Mesendoderm (in vitro differentiated cells): Measurements from ENCODE around the gene FSIP1.

ENCODE experiments used
- DNase-seq: peaks from one replicate; pipeline ENCODE4 v3.0.0; 2013
- H2AK5ac ChIP-seq: 2 replicates; pipeline ENCODE4 v1.6.1; 2013; ENCODE audit warnings: low read length, inconsistent platforms
- H2BK120ac ChIP-seq: 2 replicates; pipeline ENCODE4 v1.6.1; 2013; ENCODE audit warnings: low read depth, mild to moderate bottlenecking, low read length, moderate library complexity, mixed read lengths
- H2BK15ac ChIP-seq: replicated peaks from 2 replicates; pipeline ENCODE4 v1.6.1; 2013; ENCODE audit warnings: low read depth, mild to moderate bottlenecking, moderate library complexity
- H2BK5ac ChIP-seq: 2 replicates; pipeline ENCODE4 v1.6.1; 2013; ENCODE audit warnings: low read length, inconsistent platforms
- H3K18ac ChIP-seq: 2 replicates; pipeline ENCODE4 v1.6.1; 2013; ENCODE audit warnings: mild to moderate bottlenecking, low read length, mixed read lengths
- H3K23ac ChIP-seq: one replicate; pipeline ENCODE4 v1.6.1; 2013; ENCODE audit warnings: low read length
- H3K27ac ChIP-seq: 2 replicates; pipeline ENCODE4 v1.5.1; 2013; ENCODE audit warnings: low read depth, mild to moderate bottlenecking, inconsistent platforms, low read length, moderate library complexity
- H3K27me3 ChIP-seq: 2 replicates; pipeline ENCODE4 v1.6.1; 2013; ENCODE audit warnings: low read length, control low read depth, mild to moderate bottlenecking, inconsistent platforms; ENCODE audit not compliant: insufficient read depth, poor library complexity
- H3K36me3 ChIP-seq: 2 replicates; pipeline ENCODE4 v1.6.1; 2013; ENCODE audit warnings: low read length, inconsistent platforms; ENCODE audit not compliant: control insufficient read depth, insufficient read depth
- H3K4ac ChIP-seq: one replicate; pipeline ENCODE4 v1.6.1; 2013; ENCODE audit warnings: low read depth, mild to moderate bottlenecking, low read length, moderate library complexity
- H3K4me1 ChIP-seq: 2 replicates; pipeline ENCODE4 v1.6.1; 2013; ENCODE audit warnings: low read depth, low read length, inconsistent platforms; ENCODE audit not compliant: control insufficient read depth
- H3K4me2 ChIP-seq: 2 replicates; pipeline ENCODE4 v1.6.1; 2013; ENCODE audit warnings: low read length
- H3K4me3 ChIP-seq: 2 replicates; pipeline ENCODE4 v1.5.1; 2013; ENCODE audit warnings: mild to moderate bottlenecking, low read length
- H3K56ac ChIP-seq: one replicate; pipeline ENCODE4 v1.6.1; 2013; ENCODE audit warnings: low read length
- H3K79me1 ChIP-seq: 2 replicates; pipeline ENCODE4 v1.6.1; 2013; ENCODE audit warnings: low read length, inconsistent platforms
- H3K79me2 ChIP-seq: 2 replicates; pipeline ENCODE4 v1.6.1; 2013; ENCODE audit warnings: mild to moderate bottlenecking, low read length; ENCODE audit not compliant: control insufficient read depth, insufficient read depth
- H3K9ac ChIP-seq: 2 replicates; pipeline ENCODE4 v1.6.1; 2013; ENCODE audit warnings: low read length, inconsistent platforms
- H4K5ac ChIP-seq: one replicate; pipeline ENCODE4 v1.6.1; 2013; ENCODE audit warnings: low read length
- H4K8ac ChIP-seq: one replicate; pipeline ENCODE4 v1.6.1; 2013; ENCODE audit warnings: low read depth, mild to moderate bottlenecking, control low read depth, low read length, moderate library complexity
- WGBS: extraction: QIAGEN DNeasy Blood & Tissue Kit; methylation state at CpG from one replicate; pipeline ENCODE4 v1.1.7; 2013; ENCODE audit warnings: low lambda C conversion rate, missing lambda C conversion rate; ENCODE audit not compliant: insufficient coverage; ENCODE audit errors: extremely low coverage; 5-methylcytosine and 5-hydroxymethylcytosine counted together

Gene FSIP1

GRCh38 chr15:39645138-39645975 is 137.3 kb downstream of the FSIP1 start:
- no CpG with 5 or more reads among the region's 20 CpGs for WGBS
- no peak overlapping the region for H2BK120ac ChIP-seq

GRCh38 chr15:39644136-39644535 is 138.5 kb downstream of the FSIP1 start:
- Histone ChIP-seq H3K36me3 (no peaks in the 10 kb centered on the region), H2BK120ac (no peak overlapping the region), H4K8ac (no peak overlapping the region), H3K18ac (no peak overlapping the region), H3K4me3 (no peak overlapping the region), H3K79me2 (no peaks in the 10 kb centered on the region), H2BK15ac (no peak overlapping the region), H3K4me1 (no peaks in the 10 kb centered on the region), H3K23ac (no peak overlapping the region), H3K9ac (no peak overlapping the region), H4K5ac (no peak overlapping the region), H3K56ac (no peak overlapping the region), H3K27ac (no peak overlapping the region), H3K4me2 (no peak overlapping the region), H2AK5ac (no peak overlapping the region), H3K27me3 (no peaks in the 10 kb centered on the region), H2BK5ac (no peak overlapping the region), H3K79me1 (no peaks in the 10 kb centered on the region), H3K4ac (no peak overlapping the region)
- no CpG with 5 or more reads among the region's 13 CpGs for WGBS
- no peak for DNase-seq

More at GRCh38 chr15:39645138-39645975, 137.3 kb downstream of the FSIP1 start:
- Histone ChIP-seq H3K4ac (no peak overlapping the region), H3K27ac (no peak overlapping the region), H4K5ac (no peak overlapping the region), H2AK5ac (no peak overlapping the region), H2BK5ac (no peak overlapping the region), H3K23ac (no peak overlapping the region), H3K27me3 (no peaks in the 10 kb centered on the region), H3K18ac (no peak overlapping the region), H4K8ac (no peak overlapping the region), H2BK15ac (no peak overlapping the region), H3K79me1 (no peaks in the 10 kb centered on the region), H3K9ac (no peak overlapping the region), H3K4me1 (no peaks in the 10 kb centered on the region), H3K36me3 (no peaks in the 10 kb centered on the region), H3K4me2 (no peak overlapping the region), H3K4me3 (no peak overlapping the region), H3K56ac (no peak overlapping the region), H3K79me2 (no peaks in the 10 kb centered on the region)
- no peak for DNase-seq

DNA sequence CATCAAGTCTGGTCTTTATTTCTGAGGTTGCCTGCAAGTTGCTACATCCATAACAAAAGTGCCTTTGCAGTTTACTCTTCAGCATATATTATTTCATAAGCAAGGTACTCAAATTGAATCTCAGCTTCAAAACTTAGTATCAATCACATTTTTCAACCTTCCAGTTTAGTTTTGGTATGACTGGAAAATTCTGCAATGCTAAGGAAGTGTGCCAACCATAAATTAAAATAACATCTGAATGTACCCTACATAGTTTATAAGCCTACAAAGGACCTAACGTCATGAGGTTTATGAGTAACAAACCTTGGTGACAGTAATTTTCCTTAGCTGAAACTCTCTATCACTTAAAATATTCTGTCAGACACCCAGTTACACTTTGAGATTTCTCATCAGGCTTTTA is 138.9 kb downstream of the FSIP1 start:
- Histone ChIP-seq H4K8ac (no peak overlapping the region), H3K4me2 (no peak overlapping the region), H3K27ac (no peak overlapping the region), H2BK120ac (no peak overlapping the region), H3K27me3 (no peaks in the 10 kb centered on the region), H3K36me3 (no peaks in the 10 kb centered on the region), H3K4me1 (no peaks in the 10 kb centered on the region), H3K23ac (no peak overlapping the region), H2AK5ac (no peak overlapping the region), H3K4ac (no peak overlapping the region), H3K18ac (no peak overlapping the region), H4K5ac (no peak overlapping the region), H3K56ac (no peak overlapping the region), H3K79me1 (no peaks in the 10 kb centered on the region), H3K4me3 (no peak overlapping the region), H3K9ac (no peak overlapping the region), H2BK15ac (no peak overlapping the region), H2BK5ac (no peak overlapping the region), H3K79me2 (no peaks in the 10 kb centered on the region)
- no peak for DNase-seq
- WGBS = no CpG with 5 or more reads among the region's 1 CpG

- H3K4me1 ChIP-seq = no peaks in the 10 kb centered on the region
- no CpG with 5 or more reads among the region's 5 CpGs for WGBS
- no peak overlapping the region for H4K5ac ChIP-seq
- no peak overlapping the region for H3K23ac ChIP-seq
- no peak overlapping the region for H3K4me2 ChIP-seq
- peak; percentile 45 for DNase-seq
- H2BK5ac ChIP-seq = no peak overlapping the region
- H3K36me3 ChIP-seq = no peaks in the 10 kb centered on the region
- no peak overlapping the region for H2BK120ac ChIP-seq
- no peak overlapping the region for H3K27ac ChIP-seq
- H3K18ac ChIP-seq = no peak overlapping the region
- no peak overlapping the region for H3K56ac ChIP-seq
- no peak overlapping the region for H3K4ac ChIP-seq
- H3K79me2 ChIP-seq = no peaks in the 10 kb centered on the region
- H4K8ac ChIP-seq = no peak overlapping the region
- H3K79me1 ChIP-seq = no peaks in the 10 kb centered on the region
- H3K27me3 ChIP-seq = no peaks in the 10 kb centered on the region
- H2AK5ac ChIP-seq = no peak overlapping the region
- H3K4me3 ChIP-seq = no peak overlapping the region
- no peak overlapping the region for H3K9ac ChIP-seq
- no peak overlapping the region for H2BK15ac ChIP-seq
Measured at GRCh38 chr15:39642011-39642640, 140.5 kb downstream of the FSIP1 start.

- Histone ChIP-seq H3K27me3 (no peaks in the 10 kb centered on the region), H3K18ac (no peak overlapping the region), H3K36me3 (no peaks in the 10 kb centered on the region), H3K4ac (no peak overlapping the region), H3K27ac (no peak overlapping the region), H4K8ac (no peak overlapping the region), H3K23ac (no peak overlapping the region), H2AK5ac (no peak overlapping the region), H2BK5ac (no peak overlapping the region), H4K5ac (no peak overlapping the region), H3K79me2 (no peaks in the 10 kb centered on the region), H2BK120ac (no peak overlapping the region), H3K9ac (no peak overlapping the region), H3K4me1 (no peaks in the 10 kb centered on the region), H2BK15ac (no peak overlapping the region), H3K4me2 (no peak overlapping the region), H3K56ac (no peak overlapping the region), H3K4me3 (no peak overlapping the region), H3K79me1 (no peaks in the 10 kb centered on the region)
- no peak for DNase-seq
- no CpG with 5 or more reads among the region's 11 CpGs for WGBS
Measured at GRCh38 chr15:39641191-39641889, 141.3 kb downstream of the FSIP1 start.
